Hepatocyte (in vitro differentiated cells): ENCODE measurements around the gene CHST13.
A peak's percentile ranks its signal among the peaks of the same experiment; 100 is the strongest.

ENCODE experiments used
- CTCF ChIP-seq: fragments of 200-600 bp; sonication (generic); IDR thresholded peaks from 2 replicates; pipeline ENCODE4 v1.5.1; 2016; ENCODE audit warnings: antibody characterized with exemption, mild to moderate bottlenecking; ENCODE audit not compliant: poor library complexity
- EZH2 ChIP-seq: fragments of 200-600 bp; sonication (generic); IDR thresholded peaks from 2 replicates; pipeline ENCODE4 v1.6.1; 2016; ENCODE audit warnings: antibody characterized with exemption, mild to moderate bottlenecking, borderline replicate concordance

- TF ChIP-seq CTCF (peak; percentile 9), EZH2 (no peak)
Observed at GRCh38 chr3:126548556-126549466, 24.9 kb downstream of the CHST13 start.
